HFFc6 (cell line): ENCODE results near the gene NDUFS2. TPM values are rescaled to one million over a fixed set of nuclear protein-coding genes. Genes with fewer than 3 reads are reported as not detected.

Source experiments
- DNase-seq: peaks from one replicate; pipeline ENCODE4 v3.0.0-alpha.2; 2018
- H3K27ac Mint-ChIP-seq: 2 replicates; pipeline ENCODE4 v1.8.0; 2020; ENCODE audit warnings: mild to moderate bottlenecking, mixed read lengths
- H3K27me3 Mint-ChIP-seq: 2 replicates; pipeline ENCODE4 v1.8.0; 2021; ENCODE audit warnings: mild to moderate bottlenecking, moderate library complexity, mixed read lengths; ENCODE audit not compliant: insufficient read depth
- H3K36me3 Mint-ChIP-seq: 2 replicates; pipeline ENCODE4 v1.8.0; 2021; ENCODE audit warnings: low read depth, mixed read lengths
- H3K4me1 Mint-ChIP-seq: 2 replicates; pipeline ENCODE4 v1.8.0; 2020; ENCODE audit warnings: low read depth, mixed read lengths
- H3K4me3 Mint-ChIP-seq: 2 replicates; pipeline ENCODE4 v1.8.0; 2020; ENCODE audit warnings: mild to moderate bottlenecking, moderate library complexity, mixed read lengths
- H3K9me3 Mint-ChIP-seq: 2 replicates; pipeline ENCODE4 v1.8.0; 2020; ENCODE audit warnings: mild to moderate bottlenecking, mixed read lengths
- CTCF ChIP-seq: fragments of 200-600 bp; sonication (generic); IDR thresholded peaks from 2 replicates; pipeline ENCODE4 v1.5.0; 2021; ENCODE audit warnings: antibody characterized with exemption, mild to moderate bottlenecking
- total RNA-seq, 6 experiments: library from RNA; stranded (reverse); fragmentation: NEBNext Ultra II Directional; extraction: Animal tissue kit (Norgen Biotek cat#: 25700); gene quantifications; 2 replicates in 1 of 6; 3 replicates in 5 of 6; pipeline ENCODE4 v1.2.3, GENCODE V29; 2021

NDUFS2 gene
- total RNA-seq, 6 experiments from 2014 or later = 81.5 to 90.8 (median 85.8) TPM

- Mint-ChIP-seq H3K4me1 (peaks cover 25% of the 10 kb centered on the region), H3K27ac (0 out of 2 replicates have a peak overlapping the region, but pooled peaks have one; percentile 93), H3K27me3 (peaks cover 3% of the 10 kb centered on the region; the same call in 1 of the 2 replicates), H3K36me3 (peaks cover 11% of the 10 kb centered on the region; the same call in 1 of the 2 replicates), H3K4me3 (no peak overlapping the region), H3K9me3 (no peaks in the 10 kb centered on the region)
- no peak for DNase-seq
- TF ChIP-seq CTCF = no peak
Observed at GRCh38 chr1:161218301-161219077, 16.3 kb downstream of the NDUFS2 start.

GRCh38 chr1:161219078-161219892 lies 17.1 kb downstream of the NDUFS2 start:
- H3K27ac Mint-ChIP-seq = no peak overlapping the region
- no peak for TF ChIP-seq CTCF
- H3K36me3 Mint-ChIP-seq = peaks cover 4% of the 10 kb centered on the region; the same call in 1 of the 2 replicates
- peaks cover 25% of the 10 kb centered on the region for H3K4me1 Mint-ChIP-seq
- no peak for DNase-seq
- peaks cover 3% of the 10 kb centered on the region; the same call in 1 of the 2 replicates for H3K27me3 Mint-ChIP-seq
- H3K9me3 Mint-ChIP-seq = no peaks in the 10 kb centered on the region
- no peak overlapping the region for H3K4me3 Mint-ChIP-seq

GRCh38 chr1:161220002-161220401 lies 17.8 kb downstream of the NDUFS2 start:
- Mint-ChIP-seq H3K27ac (no peak overlapping the region), H3K27me3 (peaks cover 3% of the 10 kb centered on the region; the same call in 1 of the 2 replicates), H3K9me3 (no peaks in the 10 kb centered on the region), H3K4me3 (no peak overlapping the region), H3K36me3 (no peaks in the 10 kb centered on the region; the same call in 1 of the 2 replicates), H3K4me1 (peaks cover 26% of the 10 kb centered on the region)
- DNase-seq = no peak
- TF ChIP-seq CTCF = no peak

GRCh38 chr1:161222175-161223019 lies 20.2 kb downstream of the NDUFS2 start:
- Mint-ChIP-seq H3K9me3 (no peaks in the 10 kb centered on the region), H3K4me1 (peaks cover 26% of the 10 kb centered on the region), H3K27me3 (peaks cover 3% of the 10 kb centered on the region), H3K4me3 (no peak overlapping the region), H3K27ac (no peak overlapping the region), H3K36me3 (no peaks in the 10 kb centered on the region)
- no peak for TF ChIP-seq CTCF
- no peak for DNase-seq
